ENCODE results near the gene SEM1. TPM values are rescaled to one million over a fixed set of nuclear protein-coding genes. Genes with fewer than 3 reads are reported as not detected.
"Not testable (repeated sequence)": the region's sequence is repeated elsewhere in the genome, so short reads cannot be mapped to it uniquely, and the experiment has no call there.

The SEM1 gene
- total RNA-seq, 5 donors from 2014 or later (not counting 1 experiment from before 2014, with no cell fraction given), result 17.8 to 34.8 (median 30.2) TPM

- H3K27me3 Mint-ChIP-seq, result no peaks in the 10 kb centered on the region
- ATAC-seq (replicated peaks in 1 of 4) (no peak), DNase-seq (no peak)
- CTCF ChIA-PET, result interaction anchor here (0.6 to 0.8 kb wide), 2 partner anchors 9 to 373 kb away, joined by 3 to 4 read pairs; no protein-coding TSS in a partner anchor
- peaks cover 40 to 52% (median 49%) of the 10 kb centered on the region in 3 donors for H3K4me1 Mint-ChIP-seq
- Histone ChIP-seq H3K27ac (ENCODE audit: low read length) (peak overlapping the region; percentile 85), H3K9me3 (no peaks in the 10 kb centered on the region), H3K4me3 (ENCODE audit: control insufficient read depth in 1 of 2, extremely low read depth in 1 of 2, low read length in 1 of 2) (peak overlapping the region; percentile 88 to 94), H3K27me3 (replicated peaks in 1 of 2; ENCODE audit: control insufficient read depth in 2 of 2, extremely low read depth in 1 of 2, insufficient read depth in 2 of 2, low read length in 1 of 2) (no peaks in the 10 kb centered on the region), H3K4me1 (ENCODE audit: control insufficient read depth in 1 of 2, extremely low read depth in 1 of 2, insufficient read depth in 2 of 2, low read length in 2 of 2) (peaks cover 10% of the 10 kb centered on the region in 2 experiments), H3K36me3 (ENCODE audit: control insufficient read depth in 2 of 2, extremely low read depth in 1 of 2, insufficient read depth in 1 of 2, low read length in 1 of 2) (peaks cover 0 to 2% of the 10 kb centered on the region in 2 donors)
- peak overlapping the region; percentile 98 to 99 (median 98) for H3K4me3 Mint-ChIP-seq
- POLR2A ChIA-PET, result interaction anchor here in 1 of 2 donors (0.6 kb wide), 1 partner anchor 12 kb away, joined by 7 read pairs; no protein-coding TSS in a partner anchor
- H3K27ac Mint-ChIP-seq, result peak overlapping the region; percentile 95 to 97
- peaks cover 8% of the 10 kb centered on the region for H3K36me3 Mint-ChIP-seq
- H3K9me3 Mint-ChIP-seq, result peaks cover 0 to 5% (median 4%) of the 10 kb centered on the region in 3 donors
- no CpG with 5 or more reads among the region's 5 CpGs for WGBS (ENCODE audit: insufficient coverage)
Measured at GRCh38 chr7:96708872-96709271, 774 bp downstream of the SEM1 start.

GRCh38 chr7:96707901-96708774 is 1.5 kb downstream of the SEM1 start:
- ChIA-PET POLR2A (interaction anchor here in 1 of 2 donors (0.6 kb wide), 1 partner anchor 11 kb away, joined by 7 read pairs; no protein-coding TSS in a partner anchor), CTCF (interaction anchor here (0.6 to 0.8 kb wide), 3 partner anchors 9 to 374 kb away, joined by 3 to 4 read pairs (median 3); no protein-coding TSS in a partner anchor)
- Histone ChIP-seq H3K4me3 (ENCODE audit: control insufficient read depth in 1 of 2, extremely low read depth in 1 of 2, low read length in 1 of 2) (peak overlapping the region in 1 of 2 donors; percentile 88), H3K27me3 (replicated peaks in 1 of 2; ENCODE audit: control insufficient read depth in 2 of 2, extremely low read depth in 1 of 2, insufficient read depth in 2 of 2, low read length in 1 of 2) (no peaks in the 10 kb centered on the region), H3K9me3 (no peaks in the 10 kb centered on the region), H3K27ac (ENCODE audit: low read length) (no peak overlapping the region), H3K4me1 (ENCODE audit: control insufficient read depth in 1 of 2, extremely low read depth in 1 of 2, insufficient read depth in 2 of 2, low read length in 2 of 2) (peaks cover 11 to 14% of the 10 kb centered on the region in 2 experiments), H3K36me3 (ENCODE audit: control insufficient read depth in 2 of 2, extremely low read depth in 1 of 2, insufficient read depth in 1 of 2, low read length in 1 of 2) (peaks cover 0 to 2% of the 10 kb centered on the region in 2 donors)
- Mint-ChIP-seq H3K9me3 (peaks cover 0 to 5% (median 4%) of the 10 kb centered on the region in 3 donors), H3K27me3 (no peaks in the 10 kb centered on the region), H3K36me3 (peaks cover 8% of the 10 kb centered on the region), H3K4me1 (peaks cover 44 to 57% (median 55%) of the 10 kb centered on the region in 3 donors), H3K27ac (no peak overlapping the region), H3K4me3 (peak overlapping the region; percentile 98 to 99 (median 98))
- no CpG with 5 or more reads among the region's 4 CpGs for WGBS (ENCODE audit: insufficient coverage)
- ATAC-seq (replicated peaks in 1 of 4), result no peak
- no peak for DNase-seq

- CTCF ChIA-PET, result no interaction called here
- Histone ChIP-seq H3K27me3 (replicated peaks in 1 of 2; ENCODE audit: control insufficient read depth in 2 of 2, extremely low read depth in 1 of 2, insufficient read depth in 2 of 2, low read length in 1 of 2) (no peaks in the 10 kb centered on the region), H3K9me3 (no peaks in the 10 kb centered on the region), H3K36me3 (ENCODE audit: control insufficient read depth in 2 of 2, extremely low read depth in 1 of 2, insufficient read depth in 1 of 2, low read length in 1 of 2) (peaks cover 0 to 5% of the 10 kb centered on the region in 2 donors), H3K4me3 (ENCODE audit: control insufficient read depth in 1 of 2, extremely low read depth in 1 of 2, low read length in 1 of 2) (no peak overlapping the region), H3K27ac (ENCODE audit: low read length) (no peak overlapping the region), H3K4me1 (ENCODE audit: control insufficient read depth in 1 of 2, extremely low read depth in 1 of 2, insufficient read depth in 2 of 2, low read length in 2 of 2) (peaks cover 16 to 19% of the 10 kb centered on the region in 2 experiments)
- H3K4me3 Mint-ChIP-seq, result no peak overlapping the region
- no peaks in the 10 kb centered on the region for H3K9me3 Mint-ChIP-seq
- no CpG with 5 or more reads among the region's 3 CpGs for WGBS (ENCODE audit: insufficient coverage)
- POLR2A ChIA-PET, result no interaction called here
- no peak for DNase-seq
- H3K27me3 Mint-ChIP-seq, result no peaks in the 10 kb centered on the region
- ATAC-seq (replicated peaks in 1 of 4), result no peak
- H3K36me3 Mint-ChIP-seq, result peaks cover 25% of the 10 kb centered on the region
- no peak overlapping the region for H3K27ac Mint-ChIP-seq
- peaks cover 83 to 85% (median 85%) of the 10 kb centered on the region in 3 donors for H3K4me1 Mint-ChIP-seq
Measured at GRCh38 chr7:96701258-96701657, 8.4 kb downstream of the SEM1 start.

GRCh38 chr7:96700516-96700915 is 9.1 kb downstream of the SEM1 start:
- ATAC-seq (replicated peaks in 1 of 4) (no peak), DNase-seq (no peak)
- Mint-ChIP-seq H3K27me3 (no peaks in the 10 kb centered on the region), H3K4me1 (peaks cover 76 to 85% (median 84%) of the 10 kb centered on the region in 3 donors), H3K9me3 (no peaks in the 10 kb centered on the region), H3K4me3 (no peak overlapping the region), H3K27ac (no peak overlapping the region), H3K36me3 (peaks cover 24% of the 10 kb centered on the region)
- no peaks in the 10 kb centered on the region for H3K9me3 ChIP-seq
- no peak overlapping the region for H3K27ac ChIP-seq (ENCODE audit: low read length)
- POLR2A ChIA-PET, result interaction anchor here in 1 of 2 donors (0.6 kb wide), 1 partner anchor 1909 kb away, joined by 6 read pairs; no protein-coding TSS in a partner anchor
- H3K36me3 ChIP-seq (ENCODE audit: control insufficient read depth in 2 of 2, extremely low read depth in 1 of 2, insufficient read depth in 1 of 2, low read length in 1 of 2), result peaks cover 0 to 3% of the 10 kb centered on the region in 2 donors
- CTCF ChIA-PET, result no interaction called here
- H3K4me1 ChIP-seq (ENCODE audit: control insufficient read depth in 1 of 2, extremely low read depth in 1 of 2, insufficient read depth in 2 of 2, low read length in 2 of 2), result peaks cover 16 to 19% of the 10 kb centered on the region in 2 experiments
- H3K27me3 ChIP-seq (replicated peaks in 1 of 2; ENCODE audit: control insufficient read depth in 2 of 2, extremely low read depth in 1 of 2, insufficient read depth in 2 of 2, low read length in 1 of 2), result no peaks in the 10 kb centered on the region
- H3K4me3 ChIP-seq (ENCODE audit: control insufficient read depth in 1 of 2, extremely low read depth in 1 of 2, low read length in 1 of 2), result no peak overlapping the region
- no CpG with 5 or more reads among the region's 2 CpGs for WGBS (ENCODE audit: insufficient coverage)

GRCh38 chr7:96699219-96699871 is 10.3 kb downstream of the SEM1 start:
- no peak for ATAC-seq (replicated peaks in 1 of 4)
- 20% methylated on average over 1 of the region's 4 CpGs for WGBS (ENCODE audit: insufficient coverage)
- H3K4me3 ChIP-seq (ENCODE audit: control insufficient read depth in 1 of 2, extremely low read depth in 1 of 2, low read length in 1 of 2), result no peak overlapping the region
- H3K27ac ChIP-seq (ENCODE audit: low read length), result no peak overlapping the region
- CTCF ChIA-PET, result no interaction called here
- Mint-ChIP-seq H3K27me3 (no peaks in the 10 kb centered on the region), H3K4me3 (no peak overlapping the region), H3K27ac (no peak overlapping the region), H3K9me3 (no peaks in the 10 kb centered on the region), H3K4me1 (peaks cover 69 to 84% (median 83%) of the 10 kb centered on the region in 3 donors), H3K36me3 (peaks cover 27% of the 10 kb centered on the region)
- H3K9me3 ChIP-seq, result no peaks in the 10 kb centered on the region
- peaks cover 14 to 19% of the 10 kb centered on the region in 2 experiments for H3K4me1 ChIP-seq (ENCODE audit: control insufficient read depth in 1 of 2, extremely low read depth in 1 of 2, insufficient read depth in 2 of 2, low read length in 2 of 2)
- H3K36me3 ChIP-seq (ENCODE audit: control insufficient read depth in 2 of 2, extremely low read depth in 1 of 2, insufficient read depth in 1 of 2, low read length in 1 of 2), result peaks cover 0 to 3% of the 10 kb centered on the region in 2 donors
- POLR2A ChIA-PET, result no interaction called here
- DNase-seq, result no peak
- H3K27me3 ChIP-seq (replicated peaks in 1 of 2; ENCODE audit: control insufficient read depth in 2 of 2, extremely low read depth in 1 of 2, insufficient read depth in 2 of 2, low read length in 1 of 2), result no peaks in the 10 kb centered on the region

- H3K27ac ChIP-seq (ENCODE audit: low read length); DNase-seq; H3K9me3 Mint-ChIP-seq; H3K27me3 ChIP-seq (replicated peaks in 1 of 2; ENCODE audit: control insufficient read depth in 2 of 2, extremely low read depth in 1 of 2, insufficient read depth in 2 of 2, low read length in 1 of 2); H3K4me3 ChIP-seq (ENCODE audit: control insufficient read depth in 1 of 2, extremely low read depth in 1 of 2, low read length in 1 of 2); CTCF ChIA-PET; ATAC-seq (replicated peaks in 1 of 4); H3K27me3 Mint-ChIP-seq; POLR2A ChIA-PET; H3K9me3 ChIP-seq; H3K36me3 ChIP-seq (ENCODE audit: control insufficient read depth in 2 of 2, extremely low read depth in 1 of 2, insufficient read depth in 1 of 2, low read length in 1 of 2); H3K27ac Mint-ChIP-seq; H3K4me3 Mint-ChIP-seq: not testable (repeated sequence)
- peaks cover 67 to 82% (median 81%) of the 10 kb centered on the region in 3 donors for H3K4me1 Mint-ChIP-seq
- peaks cover 10 to 19% of the 10 kb centered on the region in 2 experiments for H3K4me1 ChIP-seq (ENCODE audit: control insufficient read depth in 1 of 2, extremely low read depth in 1 of 2, insufficient read depth in 2 of 2, low read length in 2 of 2)
- H3K36me3 Mint-ChIP-seq, result peaks cover 33% of the 10 kb centered on the region
- 89% methylated on average over 3 of the region's 7 CpGs for WGBS (ENCODE audit: insufficient coverage)
Measured at GRCh38 chr7:96698449-96698848, 11.2 kb downstream of the SEM1 start.

Measured in T-cell (primary cell).